GM21786 (cell line): ENCODE results near the gene CCDC177.

ENCODE experiments used
- ATAC-seq: cut with Tn5 transposase; IDR thresholded peaks from one replicate; pipeline ENCODE4 v1.9.1; 2021; ENCODE audit not compliant: unreplicated experiment

CCDC177 gene

GRCh38 chr14:69569859-69570258, 4.8 kb downstream of the CCDC177 start:
- no peak for ATAC-seq

- no peak for ATAC-seq
Measured at GRCh38 chr14:69567563-69567962, 7.1 kb downstream of the CCDC177 start.

- ATAC-seq: no peak
Measured at GRCh38 chr14:69561893-69562292, 12.8 kb downstream of the CCDC177 start.

GRCh38 chr14:69560826-69561225, 13.8 kb downstream of the CCDC177 start:
- ATAC-seq: no peak

GRCh38 chr14:69559581-69560011, 15.1 kb downstream of the CCDC177 start:
- ATAC-seq: no peak

GRCh38 chr14:69558774-69559173, 15.9 kb downstream of the CCDC177 start:
- no peak for ATAC-seq

- no peak for ATAC-seq
Measured at GRCh38 chr14:69554500-69554899, 20.2 kb downstream of the CCDC177 start.

GRCh38 chr14:69553252-69553651, 21.4 kb downstream of the CCDC177 start:
- ATAC-seq: no peak

GRCh38 chr14:69551511-69551910, 23.2 kb downstream of the CCDC177 start:
- no peak for ATAC-seq

GRCh38 chr14:69548566-69548965, 26.1 kb downstream of the CCDC177 start:
- no peak for ATAC-seq

- no peak for ATAC-seq
Measured at GRCh38 chr14:69547701-69548348, 26.8 kb downstream of the CCDC177 start.

- ATAC-seq: no peak
Measured at GRCh38 chr14:69543341-69544115, 31.1 kb downstream of the CCDC177 start.

- no peak for ATAC-seq
Measured at GRCh38 chr14:69542311-69542710, 32.4 kb downstream of the CCDC177 start.

- no peak for ATAC-seq
Measured at GRCh38 chr14:69540654-69541335, 33.9 kb downstream of the CCDC177 start.

GRCh38 chr14:69539631-69540410, 34.9 kb downstream of the CCDC177 start:
- no peak for ATAC-seq

- no peak for ATAC-seq
Measured at GRCh38 chr14:69538766-69539165, 35.9 kb downstream of the CCDC177 start.

- ATAC-seq: no peak
Measured at GRCh38 chr14:69537900-69538299, 36.8 kb downstream of the CCDC177 start.

GRCh38 chr14:69536971-69537370, 37.7 kb downstream of the CCDC177 start:
- ATAC-seq: no peak

GRCh38 chr14:69535230-69535848, 39.3 kb downstream of the CCDC177 start:
- no peak for ATAC-seq

- ATAC-seq: no peak
Measured at GRCh38 chr14:69532561-69533340, 41.9 kb downstream of the CCDC177 start.
